Astrocyte (in vitro differentiated cells and primary cell): ENCODE data around the gene GARIN5A. TPM values are rescaled to one million over a fixed set of nuclear protein-coding genes. Genes with fewer than 3 reads are reported as not detected.

Experiments
- DNase-seq: peaks from one replicate; pipeline ENCODE4 v3.0.0-alpha.2; 2010; ENCODE audit warnings: low read depth
- FAIRE-seq: peaks from 2 replicates; lab custom pipeline; 2011; peaks lifted over from hg19 to GRCh38; lab: Jason Lieb, UNC
- H2AFZ ChIP-seq: 2 replicates; pipeline ENCODE4 v1.6.0; 2012; ENCODE audit warnings: low read depth, low read length, inconsistent platforms
- H3K27ac ChIP-seq: 2 replicates; pipeline ENCODE4 v1.5.1; 2011; ENCODE audit warnings: low read depth, low read length, inconsistent platforms
- H3K27me3 ChIP-seq: 2 replicates; pipeline ENCODE4 v1.6.0; 2011; ENCODE audit warnings: low read length, inconsistent platforms; ENCODE audit not compliant: insufficient read depth
- H3K36me3 ChIP-seq: 2 replicates; pipeline ENCODE4 v1.5.1; 2011; ENCODE audit warnings: low read length, inconsistent platforms; ENCODE audit not compliant: insufficient read depth
- H3K4me1 ChIP-seq: 2 replicates; pipeline ENCODE4 v1.5.1; 2011; ENCODE audit warnings: low read length, inconsistent platforms; ENCODE audit not compliant: insufficient read depth
- H3K4me2 ChIP-seq: 2 replicates; pipeline ENCODE4 v1.6.0; 2012; ENCODE audit warnings: low read length, inconsistent platforms
- H3K4me3 ChIP-seq: 2 replicates; pipeline ENCODE4 v1.5.1; 2011; ENCODE audit warnings: low read depth, mild to moderate bottlenecking, low read length, inconsistent platforms; ENCODE audit not compliant: insufficient read depth
- H3K79me2 ChIP-seq: 2 replicates; pipeline ENCODE4 v1.6.0; 2012; ENCODE audit warnings: mild to moderate bottlenecking, low read length, inconsistent platforms; ENCODE audit not compliant: insufficient read depth
- H3K9ac ChIP-seq: 2 replicates; pipeline ENCODE4 v1.6.0; 2012; ENCODE audit warnings: mild to moderate bottlenecking, low read length, inconsistent platforms
- H3K9me3 ChIP-seq: 2 replicates; pipeline ENCODE4 v1.5.1; 2012; ENCODE audit warnings: low read depth, mild to moderate bottlenecking, low read length, inconsistent platforms; ENCODE audit not compliant: insufficient read depth
- H4K20me1 ChIP-seq: 2 replicates; pipeline ENCODE4 v1.6.0; 2012; ENCODE audit warnings: low read length, inconsistent platforms; ENCODE audit not compliant: insufficient read depth
- H3K27ac Mint-ChIP-seq: one replicate; pipeline ENCODE4 v1.8.0; 2021; ENCODE audit warnings: mild to moderate bottlenecking, mixed read lengths; ENCODE audit not compliant: unreplicated experiment
- H3K27me3 Mint-ChIP-seq: one replicate; pipeline ENCODE4 v1.8.0; 2021; ENCODE audit warnings: low read depth, mixed read lengths; ENCODE audit not compliant: unreplicated experiment
- H3K36me3 Mint-ChIP-seq: one replicate; pipeline ENCODE4 v1.8.0; 2021; ENCODE audit warnings: low read depth, mixed read lengths; ENCODE audit not compliant: unreplicated experiment
- H3K4me1 Mint-ChIP-seq: one replicate; pipeline ENCODE4 v1.8.0; 2021; ENCODE audit warnings: low read depth, mixed read lengths; ENCODE audit not compliant: unreplicated experiment
- H3K4me3 Mint-ChIP-seq: one replicate; pipeline ENCODE4 v1.8.0; 2021; ENCODE audit warnings: mild to moderate bottlenecking, moderate library complexity, mixed read lengths; ENCODE audit not compliant: unreplicated experiment
- H3K9me3 Mint-ChIP-seq: one replicate; pipeline ENCODE4 v1.8.0; 2021; ENCODE audit warnings: mild to moderate bottlenecking, mixed read lengths; ENCODE audit not compliant: unreplicated experiment
- CTCF ChIP-seq: IDR thresholded peaks from 2 replicates; pipeline ENCODE4 v1.5.1; 2011; ENCODE audit warnings: low read depth, mild to moderate bottlenecking, inconsistent platforms, low read length, moderate library complexity; ENCODE audit not compliant: insufficient read depth
- EZH2 ChIP-seq: IDR thresholded peaks from 2 replicates; pipeline ENCODE4 v1.6.1; 2012; ENCODE audit warnings: mild to moderate bottlenecking, low read length, inconsistent platforms; ENCODE audit not compliant: insufficient read depth
- total RNA-seq: library from RNA; stranded (reverse); gene quantifications from 2 replicates; pipeline ENCODE4 v1.2.1, GENCODE V29; 2021

Gene GARIN5A
- total RNA-seq, 1 donor from 2014 or later = not detected

- Mint-ChIP-seq H3K36me3 (no peaks in the 10 kb centered on the region), H3K4me3 (no peak overlapping the region), H3K4me1 (no peaks in the 10 kb centered on the region), H3K27me3 (peaks cover 2% of the 10 kb centered on the region), H3K27ac (no peak overlapping the region), H3K9me3 (peaks cover 15% of the 10 kb centered on the region)
- no peak for DNase-seq
- FAIRE-seq = no peak
- no peaks in the 10 kb centered on the region for H3K36me3 ChIP-seq
- no peak overlapping the region for H3K9ac ChIP-seq
- H2AFZ ChIP-seq = no peak overlapping the region
- no peak for TF ChIP-seq EZH2
- no peak for TF ChIP-seq CTCF
- H3K4me2 ChIP-seq = no peak overlapping the region
- peaks cover 5% of the 10 kb centered on the region for H3K4me1 ChIP-seq
- H3K27ac ChIP-seq = no peak overlapping the region
- no peaks in the 10 kb centered on the region for H4K20me1 ChIP-seq
- no peak overlapping the region for H3K4me3 ChIP-seq
- no peaks in the 10 kb centered on the region for H3K9me3 ChIP-seq
- no peaks in the 10 kb centered on the region for H3K79me2 ChIP-seq
- H3K27me3 ChIP-seq = no peaks in the 10 kb centered on the region
These were observed 19.3 kb downstream of the GARIN5A start for GRCh38 chr19:50457300-50457699.

- Mint-ChIP-seq H3K9me3 (peaks cover 10% of the 10 kb centered on the region), H3K4me3 (no peak overlapping the region), H3K27ac (no peak overlapping the region), H3K36me3 (no peaks in the 10 kb centered on the region), H3K27me3 (peaks cover 2% of the 10 kb centered on the region), H3K4me1 (no peaks in the 10 kb centered on the region)
- Histone ChIP-seq H4K20me1 (no peaks in the 10 kb centered on the region), H3K79me2 (no peaks in the 10 kb centered on the region), H3K27me3 (no peaks in the 10 kb centered on the region), H3K4me2 (no peak overlapping the region), H3K9me3 (no peaks in the 10 kb centered on the region), H3K9ac (no peak overlapping the region), H3K4me3 (no peak overlapping the region), H3K27ac (no peak overlapping the region), H3K4me1 (peaks cover 5% of the 10 kb centered on the region), H2AFZ (no peak overlapping the region), H3K36me3 (no peaks in the 10 kb centered on the region)
- FAIRE-seq = no peak
- DNase-seq = no peak
- TF ChIP-seq EZH2 (no peak), CTCF (no peak)
These were observed 20.7 kb downstream of the GARIN5A start for GRCh38 chr19:50455992-50456391.

DNA sequence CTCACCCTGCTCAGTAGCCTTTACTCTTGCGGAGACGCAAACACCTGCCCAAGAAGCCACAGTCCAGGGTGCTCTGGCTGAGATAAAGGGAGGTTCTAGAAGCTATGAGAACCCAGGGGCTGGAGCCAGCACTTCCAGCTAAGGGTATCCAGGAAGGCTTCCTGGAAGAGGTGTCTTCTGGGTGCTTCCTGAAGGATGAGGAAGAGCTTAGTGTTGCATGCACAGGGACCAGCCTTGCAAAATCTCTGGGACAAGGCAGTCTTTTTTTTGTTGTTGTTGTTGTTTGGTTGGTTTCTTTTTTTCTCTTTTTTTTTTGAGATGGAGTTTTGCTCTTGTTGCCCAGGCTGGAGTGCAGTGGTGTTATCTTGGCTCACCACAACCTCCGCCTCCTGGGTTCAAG, 23.4 kb downstream of the GARIN5A start:
- Histone ChIP-seq H3K79me2 (no peaks in the 10 kb centered on the region), H3K9ac (no peak overlapping the region), H4K20me1 (no peaks in the 10 kb centered on the region), H2AFZ (no peak overlapping the region), H3K36me3 (no peaks in the 10 kb centered on the region), H3K4me2 (no peak overlapping the region), H3K9me3 (no peaks in the 10 kb centered on the region), H3K27me3 (no peaks in the 10 kb centered on the region), H3K4me3 (no peak overlapping the region), H3K27ac (no peak overlapping the region), H3K4me1 (no peaks in the 10 kb centered on the region)
- H3K36me3 Mint-ChIP-seq = no peaks in the 10 kb centered on the region
- H3K4me1 Mint-ChIP-seq = no peaks in the 10 kb centered on the region
- peaks cover 13% of the 10 kb centered on the region for H3K9me3 Mint-ChIP-seq
- no peak for TF ChIP-seq CTCF
- no peak for TF ChIP-seq EZH2
- FAIRE-seq = no peak
- H3K27me3 Mint-ChIP-seq = no peaks in the 10 kb centered on the region
- H3K27ac Mint-ChIP-seq = no peak overlapping the region
- no peak for DNase-seq
- no peak overlapping the region for H3K4me3 Mint-ChIP-seq
